ENCODE measurements around the gene ABRACL. TPM values are rescaled to one million over a fixed set of nuclear protein-coding genes. Genes with fewer than 3 reads are reported as not detected.

ABRACL gene
- total RNA-seq, 1 experiment from 2014 or later = 123 TPM

- H3T11ph ChIP-seq (ENCODE audit: low read length) = no peak overlapping the region
- no peaks in the 10 kb centered on the region for H3K27me3 Mint-ChIP-seq (ENCODE audit: low read depth)
These were observed 22.3 kb downstream of the ABRACL start for GRCh38 chr6:139050770-139051313.

More at GRCh38 chr6:139050770-139051313, 22.3 kb downstream of the ABRACL start:
- H3K4me1 Mint-ChIP-seq = 0 out of 4 replicates have a peak, but pooled peaks cover 0 to 3% of the 10 kb centered on the region in 2 experiments
- Histone ChIP-seq H3K4me2 (ENCODE audit: insufficient read depth, insufficient read length, low read length) (no peak overlapping the region), H3K18ac (ENCODE audit: insufficient read length, low read depth, low read length) (no peak overlapping the region), H2BK15ac (ENCODE audit: low read depth, low read length) (no peak overlapping the region), H2AK5ac (ENCODE audit: insufficient read length, low read length) (no peak overlapping the region), H3K56ac (ENCODE audit: insufficient read length, low read depth, low read length) (no peak overlapping the region), H3K9me3 (ENCODE audit: control insufficient read depth, low read depth, low read length) (no peaks in the 10 kb centered on the region), H3K27ac (ENCODE audit: insufficient read length, low read depth, low read length) (no peak overlapping the region), H2BK12ac (ENCODE audit: insufficient read length, low read depth, low read length) (no peak overlapping the region), H3K14ac (ENCODE audit: insufficient read depth, low read length) (no peak overlapping the region), H2BK120ac (ENCODE audit: low read depth, low read length, poor library complexity, severe bottlenecking) (no peak overlapping the region), H3K23ac (ENCODE audit: insufficient read length, low read depth, low read length) (no peak overlapping the region), H2BK5ac (ENCODE audit: insufficient read length, low read length) (no peak overlapping the region), H3K9ac (ENCODE audit: extremely low read depth, insufficient read length, low read length) (no peak overlapping the region), H2BK20ac (ENCODE audit: low read depth, low read length, poor library complexity, severe bottlenecking) (no peak overlapping the region), H4K20me1 (ENCODE audit: control insufficient read depth, insufficient read depth, insufficient read length) (no peaks in the 10 kb centered on the region), H3K79me1 (ENCODE audit: insufficient read depth, low read depth, low read length, poor library complexity, severe bottlenecking) (no peaks in the 10 kb centered on the region), H3K27me3 (ENCODE audit: insufficient read depth, low read length) (no peaks in the 10 kb centered on the region), H2AFZ (ENCODE audit: low read length) (no peak overlapping the region), H4K8ac (replicated peaks; ENCODE audit: insufficient read length, low read depth, low read length) (no peak overlapping the region), H3K79me2 (ENCODE audit: insufficient read depth, low read length) (no peaks in the 10 kb centered on the region), H4K91ac (ENCODE audit: insufficient read length, low read depth, low read length) (no peak overlapping the region), H3K4ac (ENCODE audit: low read depth, low read length) (no peak overlapping the region), H3K4me1 (ENCODE audit: insufficient read depth, low read length) (no peaks in the 10 kb centered on the region), H3K23me2 (ENCODE audit: insufficient read length, low read depth, low read length, poor library complexity, severe bottlenecking) (no peaks in the 10 kb centered on the region), H4K5ac (ENCODE audit: insufficient read length, low read depth, low read length) (no peak overlapping the region)
- no peak overlapping the region for H3K27ac Mint-ChIP-seq
- H3K4me3 Mint-ChIP-seq = no peak overlapping the region
- no CpG with 5 or more reads among the region's 5 CpGs for WGBS (ENCODE audit: extremely low coverage, insufficient read length, low lambda C conversion rate)
- H3K36me3 Mint-ChIP-seq (ENCODE audit: insufficient read depth in 1 of 3, low read depth in 3 of 3) = no peaks in the 10 kb centered on the region
- no peak for DNase-seq
- TF ChIP-seq, protein P1, sequence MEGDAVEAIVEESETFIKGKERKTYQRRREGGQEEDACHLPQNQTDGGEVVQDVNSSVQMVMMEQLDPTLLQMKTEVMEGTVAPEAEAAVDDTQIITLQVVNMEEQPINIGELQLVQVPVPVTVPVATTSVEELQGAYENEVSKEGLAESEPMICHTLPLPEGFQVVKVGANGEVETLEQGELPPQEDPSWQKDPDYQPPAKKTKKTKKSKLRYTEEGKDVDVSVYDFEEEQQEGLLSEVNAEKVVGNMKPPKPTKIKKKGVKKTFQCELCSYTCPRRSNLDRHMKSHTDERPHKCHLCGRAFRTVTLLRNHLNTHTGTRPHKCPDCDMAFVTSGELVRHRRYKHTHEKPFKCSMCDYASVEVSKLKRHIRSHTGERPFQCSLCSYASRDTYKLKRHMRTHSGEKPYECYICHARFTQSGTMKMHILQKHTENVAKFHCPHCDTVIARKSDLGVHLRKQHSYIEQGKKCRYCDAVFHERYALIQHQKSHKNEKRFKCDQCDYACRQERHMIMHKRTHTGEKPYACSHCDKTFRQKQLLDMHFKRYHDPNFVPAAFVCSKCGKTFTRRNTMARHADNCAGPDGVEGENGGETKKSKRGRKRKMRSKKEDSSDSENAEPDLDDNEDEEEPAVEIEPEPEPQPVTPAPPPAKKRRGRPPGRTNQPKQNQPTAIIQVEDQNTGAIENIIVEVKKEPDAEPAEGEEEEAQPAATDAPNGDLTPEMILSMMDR (conservative IDR thresholded peaks at IDR 0.05) = no peak
- no peaks in the 10 kb centered on the region for H3K9me3 Mint-ChIP-seq
